Natural killer cell (primary cell): Measurements from ENCODE around the gene LRCH3. TPM values are rescaled to one million over a fixed set of nuclear protein-coding genes. Genes with fewer than 3 reads are reported as not detected.

Source experiments
- ATAC-seq, 3 donors: fragments of 150-1000 bp in 2 of 3; fragments of 200-7000 bp in 1 of 3; cut with Tn5 transposase; 1 replicate in 1 of 3; 2 replicates in 2 of 3; pipeline ENCODE4 v1.10.0; 2021; ENCODE audit warnings: mild to moderate bottlenecking in 2 of 3, moderate library complexity in 2 of 3
- DNase-seq, 2 donors: peaks; one replicate each; pipeline versions ENCODE4 v3.0.0 to v3.0.0-alpha.2; 2013 to 2021; ENCODE audit warnings: mixed read lengths in 1 of 2
- H3K27ac ChIP-seq: one replicate; pipeline ENCODE4 v1.5.1; 2013; ENCODE audit warnings: mild to moderate bottlenecking, low read length
- H3K27me3 ChIP-seq: one replicate; pipeline ENCODE4 v1.6.1; 2013; ENCODE audit warnings: low read length; ENCODE audit not compliant: control insufficient read depth, insufficient read depth
- H3K36me3 ChIP-seq: one replicate; pipeline ENCODE4 v1.6.1; 2013; ENCODE audit warnings: low read length; ENCODE audit not compliant: control insufficient read depth, insufficient read depth
- H3K4me1 ChIP-seq: one replicate; pipeline ENCODE4 v1.6.1; 2013; ENCODE audit warnings: low read length; ENCODE audit not compliant: control insufficient read depth, insufficient read depth
- H3K4me3 ChIP-seq: one replicate; pipeline ENCODE4 v1.5.1; 2013; ENCODE audit warnings: low read length
- H3K9me3 ChIP-seq: one replicate; pipeline ENCODE4 v1.6.1; 2013; ENCODE audit warnings: low read length; ENCODE audit not compliant: control insufficient read depth, insufficient read depth
- H3K27ac Mint-ChIP-seq, 2 donors: one replicate each; pipeline ENCODE4 v1.8.0; 2022; ENCODE audit warnings: mild to moderate bottlenecking in 2 of 2, mixed read lengths in 2 of 2, moderate library complexity in 1 of 2
- H3K27me3 Mint-ChIP-seq, 2 donors: one replicate each; pipeline ENCODE4 v1.8.0; 2022; ENCODE audit warnings: low read depth in 2 of 2, mixed read lengths in 2 of 2
- H3K36me3 Mint-ChIP-seq: one replicate; pipeline ENCODE4 v1.8.0; 2022; ENCODE audit warnings: mixed read lengths
- H3K4me1 Mint-ChIP-seq, 2 donors: one replicate each; pipeline ENCODE4 v1.8.0; 2022; ENCODE audit warnings: mixed read lengths in 2 of 2
- H3K4me3 Mint-ChIP-seq: one replicate; pipeline ENCODE4 v1.8.0; 2022; ENCODE audit warnings: mild to moderate bottlenecking, moderate library complexity, mixed read lengths
- H3K9me3 Mint-ChIP-seq, 2 donors: one replicate each; pipeline ENCODE4 v1.8.0; 2022; ENCODE audit warnings: mixed read lengths in 2 of 2
- CTCF ChIP-seq: fragments of 200-600 bp; IDR thresholded peaks from one replicate; pipeline ENCODE4 v1.8.0; 2022; ENCODE audit warnings: antibody characterized with exemption
- WGBS: methylation state at CpG from one replicate; pipeline ENCODE4 v1.1.7; 2013; ENCODE audit warnings: missing lambda C conversion rate; ENCODE audit not compliant: insufficient coverage; 5-methylcytosine and 5-hydroxymethylcytosine counted together
- intact Hi-C: fragments of 100-400 bp; cut with micrococcal nuclease; formaldehyde crosslinking; loops from one replicate; pipeline ENCODE4 v1.14.2; 2022
- total RNA-seq, 4 donors: library from RNA; stranded (reverse); fragments of 120-200 nt in 1 of 4; gene quantifications; one replicate each; pipeline versions ENCODE4 v1.2.3 to v1.2.4, GENCODE V29; 2013 to 2022

LRCH3 gene
- total RNA-seq, 3 donors from 2014 or later (not counting 1 experiment from before 2014, with no cell fraction given), result 68.1 to 90.5 (median 90.3) TPM

- Mint-ChIP-seq H3K27ac (no peak overlapping the region), H3K9me3 (no peaks in the 10 kb centered on the region), H3K4me3 (no peak overlapping the region), H3K36me3 (no peaks in the 10 kb centered on the region), H3K4me1 (no peaks in the 10 kb centered on the region), H3K27me3 (peaks cover 0 to 2% of the 10 kb centered on the region in 2 donors)
- no peak for ATAC-seq
- Histone ChIP-seq H3K9me3 (no peaks in the 10 kb centered on the region), H3K27ac (no peak overlapping the region), H3K4me3 (no peak overlapping the region), H3K36me3 (no peaks in the 10 kb centered on the region), H3K4me1 (no peaks in the 10 kb centered on the region), H3K27me3 (no peaks in the 10 kb centered on the region)
- intact Hi-C loops, result no loop called here
- no peak for TF ChIP-seq CTCF
- no peak for DNase-seq
- WGBS, result over 99% methylated on average over 3 of the region's 3 CpGs
These were observed 105.4 kb downstream of the LRCH3 start for GRCh38 chr3:197896421-197896820.

- Mint-ChIP-seq H3K27ac (no peak overlapping the region), H3K4me1 (no peaks in the 10 kb centered on the region), H3K9me3 (no peaks in the 10 kb centered on the region), H3K4me3 (no peak overlapping the region), H3K36me3 (no peaks in the 10 kb centered on the region), H3K27me3 (peaks cover 0 to 2% of the 10 kb centered on the region in 2 donors)
- Histone ChIP-seq H3K9me3 (no peaks in the 10 kb centered on the region), H3K27me3 (no peaks in the 10 kb centered on the region), H3K36me3 (no peaks in the 10 kb centered on the region), H3K27ac (no peak overlapping the region), H3K4me3 (no peak overlapping the region), H3K4me1 (no peaks in the 10 kb centered on the region)
- TF ChIP-seq CTCF, result no peak
- WGBS, result 92% methylated on average over 20 of the region's 20 CpGs
- intact Hi-C loops, result loop anchor here (10.0 kb wide), 1 partner anchor 185 kb away; no protein-coding TSS in a partner anchor
- DNase-seq (no peak), ATAC-seq (no peak)
These were observed 108.9 kb downstream of the LRCH3 start for GRCh38 chr3:197899833-197900478.

- no peak overlapping the region for H3K27ac Mint-ChIP-seq
- ATAC-seq (no peak), DNase-seq (no peak)
- peaks cover 0 to 2% of the 10 kb centered on the region in 2 donors for H3K27me3 Mint-ChIP-seq
- no peaks in the 10 kb centered on the region for H3K27me3 ChIP-seq
- no peaks in the 10 kb centered on the region for H3K9me3 ChIP-seq
- WGBS, result 92% methylated on average over 4 of the region's 4 CpGs
- no peak for TF ChIP-seq CTCF
- H3K4me1 ChIP-seq, result peaks cover 4% of the 10 kb centered on the region
- H3K4me3 Mint-ChIP-seq, result no peak overlapping the region
- peaks cover 0 to 6% of the 10 kb centered on the region in 2 donors for H3K4me1 Mint-ChIP-seq
- H3K9me3 Mint-ChIP-seq, result no peaks in the 10 kb centered on the region
- H3K4me3 ChIP-seq, result no peak overlapping the region
- H3K36me3 ChIP-seq, result no peaks in the 10 kb centered on the region
- H3K36me3 Mint-ChIP-seq, result no peaks in the 10 kb centered on the region
- no peak overlapping the region for H3K27ac ChIP-seq
- intact Hi-C loops, result loop anchor here (10.0 kb wide), 1 partner anchor 183 kb away; no protein-coding TSS in a partner anchor
These were observed 110.6 kb downstream of the LRCH3 start for GRCh38 chr3:197901626-197902025.
